ENCODE data around the gene B4GALNT1.

The B4GALNT1 gene

GRCh38 chr12:57609781-57610553 is 23.0 kb downstream of the B4GALNT1 start:
- DNase-seq (ENCODE audit: extremely low read depth in 1 of 2, low read depth in 1 of 2) = no peak

DNA sequence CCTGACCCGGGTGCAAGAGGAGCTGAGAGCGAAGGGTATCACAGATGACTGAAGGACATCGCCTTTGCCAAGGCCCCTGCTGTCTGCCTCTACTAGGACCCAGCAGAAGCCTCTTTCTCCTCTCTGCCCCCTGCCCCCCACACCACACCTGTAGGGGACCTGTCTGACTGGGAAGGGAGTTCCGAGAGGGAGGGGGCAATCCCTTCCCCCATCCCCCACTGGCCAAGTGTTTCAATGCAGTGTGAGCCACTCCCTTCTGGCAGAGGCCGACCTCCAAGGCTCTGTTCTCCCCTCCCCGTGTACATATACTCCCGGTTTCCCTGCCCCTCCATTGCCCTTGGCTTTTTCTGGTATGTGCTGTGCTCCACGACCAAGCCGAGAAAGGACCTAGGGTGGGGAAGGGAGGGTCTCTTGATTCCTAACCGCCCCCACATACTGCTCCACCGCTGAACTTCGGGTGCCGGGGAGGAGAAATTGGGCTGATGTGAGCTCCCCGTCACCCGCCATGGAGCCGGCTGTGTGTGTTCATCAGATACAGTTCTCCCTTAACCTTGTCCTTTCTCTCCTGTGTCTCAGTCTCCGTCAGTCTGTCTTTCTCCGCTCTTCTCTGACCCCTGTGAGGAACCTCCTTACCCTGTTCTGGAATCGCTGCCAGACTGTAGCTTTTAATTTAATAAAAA is 23.8 kb downstream of the B4GALNT1 start:
- no peak for DNase-seq (ENCODE audit: extremely low read depth in 1 of 2, low read depth in 1 of 2)

GRCh38 chr12:57607958-57608663 is 24.9 kb downstream of the B4GALNT1 start:
- no peak for DNase-seq (ENCODE audit: extremely low read depth in 1 of 2, low read depth in 1 of 2)

- no peak for DNase-seq (ENCODE audit: extremely low read depth in 1 of 2, low read depth in 1 of 2)
These were observed 26.2 kb downstream of the B4GALNT1 start for GRCh38 chr12:57606821-57607220.

DNA sequence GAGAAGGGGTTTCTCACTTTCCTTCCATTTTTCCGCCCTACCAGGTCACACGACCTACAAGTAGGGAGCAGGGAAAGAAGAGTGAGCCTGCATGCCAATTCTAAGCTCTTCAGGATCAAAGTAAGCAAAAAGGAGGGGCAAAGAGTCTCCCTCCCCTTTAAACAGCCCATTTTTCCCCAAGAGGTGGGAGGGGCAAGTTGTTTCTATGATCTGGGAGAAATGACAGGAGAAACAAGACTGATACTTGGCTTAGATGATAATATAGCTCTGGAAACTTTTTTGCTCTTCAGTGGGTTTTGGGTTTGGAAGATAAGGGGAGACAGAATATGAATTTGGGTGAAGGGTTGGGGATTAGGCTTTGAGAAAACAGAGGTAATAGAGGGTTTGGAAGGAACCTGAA is 26.6 kb downstream of the B4GALNT1 start:
- no peak for DNase-seq (ENCODE audit: extremely low read depth in 1 of 2, low read depth in 1 of 2)

DNA sequence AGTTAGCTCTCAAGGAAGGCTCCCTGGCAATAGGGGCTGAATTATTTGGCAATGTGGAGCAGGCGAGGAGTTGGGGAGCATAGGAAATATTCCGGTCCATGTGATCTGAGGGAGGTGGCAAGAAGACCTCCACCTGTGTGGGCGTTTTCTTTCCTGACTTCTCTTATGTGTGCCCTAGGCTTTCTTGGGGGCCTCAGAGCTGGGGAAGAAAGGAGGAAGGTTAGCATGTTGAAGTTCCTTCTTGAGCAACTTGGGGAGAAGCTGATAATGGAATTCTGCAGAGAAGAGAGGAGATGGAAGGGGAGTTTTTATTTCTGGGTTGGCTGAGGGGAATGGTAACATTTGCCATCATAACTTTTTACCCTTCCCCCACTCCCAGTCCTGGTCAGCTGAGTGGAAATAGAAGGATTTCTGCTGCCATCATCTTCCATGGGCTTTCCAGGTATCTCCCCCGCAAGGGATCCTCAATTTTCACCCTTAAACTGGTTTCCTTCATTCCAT is 27.1 kb downstream of the B4GALNT1 start:
- no peak for DNase-seq (ENCODE audit: extremely low read depth in 1 of 2, low read depth in 1 of 2)

- DNase-seq (ENCODE audit: extremely low read depth in 1 of 2, low read depth in 1 of 2) = no peak
These were observed 27.8 kb downstream of the B4GALNT1 start for GRCh38 chr12:57604992-57605810.

DNA sequence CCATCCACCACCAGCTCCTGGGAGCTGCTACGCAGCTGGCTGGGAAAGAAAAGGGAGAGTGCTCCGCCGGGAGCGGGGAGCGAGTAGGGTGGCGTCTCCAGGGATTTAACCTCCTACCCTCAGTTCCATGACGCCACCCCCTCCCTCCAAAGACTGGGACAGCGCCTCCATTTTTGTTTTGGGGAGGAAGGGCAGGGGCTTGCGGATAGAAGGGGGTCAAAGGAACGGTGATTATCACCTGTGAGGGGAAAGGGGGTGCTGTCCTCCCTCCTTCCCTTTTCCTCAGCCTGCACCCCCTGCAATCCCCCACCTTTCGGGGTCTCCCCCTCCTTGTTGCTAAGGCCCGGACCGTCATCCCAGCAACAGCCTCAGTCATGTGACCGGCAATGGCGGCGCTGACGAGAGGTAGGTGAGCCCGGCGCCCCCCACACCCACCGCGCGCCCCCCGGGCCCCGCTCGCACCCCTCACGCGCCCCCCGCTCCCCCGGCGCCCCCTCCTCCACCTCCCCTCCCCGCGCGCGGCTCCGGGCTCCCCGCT is 28.5 kb downstream of the B4GALNT1 start, which contains the start of gene DTX3:
Gene DTX3, plus strand, starts transcription at position 371 of the 538 bp plus-strand sequence. CDS start 1,694 bp downstream, outside the sequence.
- no peak for DNase-seq (ENCODE audit: extremely low read depth in 1 of 2, low read depth in 1 of 2)

DNA sequence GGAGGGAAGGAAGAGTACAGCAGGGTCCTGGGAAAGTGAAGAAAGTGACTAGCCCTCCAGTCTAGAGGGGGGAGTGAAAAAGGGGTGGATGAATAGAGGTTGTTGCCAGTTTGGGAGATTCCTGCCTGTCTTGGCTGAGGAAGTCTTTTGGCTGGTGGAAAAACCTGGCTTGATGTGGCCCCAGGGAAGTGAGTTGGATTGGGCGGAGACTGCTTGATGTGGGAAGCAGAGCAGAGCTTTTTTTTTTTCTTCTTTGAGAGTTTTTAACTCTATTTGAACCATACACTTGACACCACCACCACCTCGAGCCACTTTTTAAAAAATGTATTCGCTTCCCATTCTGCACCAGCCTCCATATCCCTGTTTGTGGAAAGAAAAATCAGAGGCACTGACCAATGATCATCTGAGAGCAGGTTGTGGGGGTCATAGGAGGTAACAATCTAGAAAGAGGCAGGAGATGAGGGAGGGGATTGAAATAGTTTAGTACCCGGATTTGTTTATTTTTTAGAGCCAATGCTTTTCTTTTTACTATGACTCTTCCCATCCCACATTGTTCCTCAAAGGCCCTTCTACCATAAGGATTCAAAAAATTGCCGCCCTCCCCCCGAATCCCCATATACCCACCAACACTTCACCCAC is 29.1 kb downstream of the B4GALNT1 start:
- no peak for DNase-seq (ENCODE audit: extremely low read depth in 1 of 2, low read depth in 1 of 2)

DNA sequence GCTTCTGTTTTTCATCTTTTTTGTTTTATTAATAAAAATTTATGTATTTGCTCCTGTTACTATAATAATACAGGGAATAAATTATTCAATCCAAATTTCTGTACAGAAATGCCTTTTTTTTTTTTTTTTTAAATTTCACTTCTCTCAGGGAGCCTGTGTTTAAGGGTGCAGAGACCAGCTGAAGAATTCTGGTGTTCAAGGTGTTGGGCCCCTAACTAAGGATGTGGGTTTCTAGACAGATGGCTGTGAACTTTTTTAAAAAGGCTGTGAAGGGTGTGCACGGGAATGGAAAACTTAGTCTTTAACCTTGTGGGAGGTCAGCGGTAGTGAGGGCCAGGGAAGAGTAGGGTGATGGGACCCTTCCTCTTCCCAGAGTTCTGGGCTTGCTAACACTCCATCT is 29.7 kb downstream of the B4GALNT1 start:
- DNase-seq (ENCODE audit: extremely low read depth in 1 of 2, low read depth in 1 of 2) = no peak

DNA sequence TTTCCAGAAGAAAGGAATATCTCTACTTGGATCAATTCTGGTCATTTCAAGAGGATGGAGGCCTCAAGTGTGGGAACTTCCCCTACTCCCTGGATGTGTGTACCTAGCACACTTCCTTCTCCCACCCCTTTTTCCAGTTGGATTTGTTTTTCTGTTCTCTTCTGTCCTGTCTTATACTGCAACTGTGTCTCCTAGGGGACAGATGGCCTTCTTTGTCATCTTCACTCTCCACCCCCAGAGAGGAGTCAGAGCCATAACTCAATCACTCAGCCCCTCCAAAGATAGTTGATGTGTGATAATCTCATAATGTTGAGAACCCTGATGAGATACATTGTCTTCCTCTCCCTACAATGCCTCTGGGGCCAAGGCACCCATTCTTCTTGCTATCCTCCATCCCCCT is 30.5 kb downstream of the B4GALNT1 start:
- DNase-seq (ENCODE audit: extremely low read depth in 1 of 2, low read depth in 1 of 2) = no peak

- DNase-seq (ENCODE audit: extremely low read depth in 1 of 2, low read depth in 1 of 2) = no peak
These were observed 32.6 kb downstream of the B4GALNT1 start for GRCh38 chr12:57600395-57600794.

- DNase-seq (ENCODE audit: extremely low read depth in 1 of 2, low read depth in 1 of 2) = no peak
These were observed 39.8 kb downstream of the B4GALNT1 start for GRCh38 chr12:57593187-57593586.

DNA sequence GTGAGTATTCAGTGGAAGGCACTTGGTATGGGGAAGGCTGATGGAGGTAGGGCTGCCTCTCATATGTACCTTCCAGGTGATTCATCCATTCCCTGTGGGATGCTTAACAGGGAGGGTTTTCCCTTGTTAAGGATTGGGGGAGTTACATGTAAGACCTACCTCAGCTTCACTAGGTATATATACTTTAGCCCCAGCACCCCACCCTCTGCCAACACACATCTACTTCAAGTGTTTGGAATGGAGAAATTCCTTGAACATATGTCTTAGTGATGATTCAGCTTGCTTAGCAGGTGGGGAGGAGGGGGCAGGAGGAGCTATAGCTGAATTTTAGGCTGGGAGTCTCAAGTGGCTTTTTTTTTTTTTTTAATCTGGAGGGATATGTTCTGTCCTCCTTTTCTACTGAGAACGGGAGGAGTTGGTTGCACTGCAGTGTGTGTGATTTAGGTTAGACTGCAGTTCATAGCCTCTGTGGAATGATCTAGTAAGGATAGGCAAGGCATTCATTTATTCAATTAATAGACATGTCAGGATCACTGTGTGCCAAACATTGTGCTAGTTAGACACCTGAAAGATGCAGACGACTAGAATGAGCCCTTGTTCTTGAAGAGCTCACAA is 40.3 kb downstream of the B4GALNT1 start:
- DNase-seq (ENCODE audit: extremely low read depth in 1 of 2, low read depth in 1 of 2) = no peak

GRCh38 chr12:57591782-57592325 is 41.1 kb downstream of the B4GALNT1 start:
- DNase-seq (ENCODE audit: extremely low read depth in 1 of 2, low read depth in 1 of 2) = no peak

DNA sequence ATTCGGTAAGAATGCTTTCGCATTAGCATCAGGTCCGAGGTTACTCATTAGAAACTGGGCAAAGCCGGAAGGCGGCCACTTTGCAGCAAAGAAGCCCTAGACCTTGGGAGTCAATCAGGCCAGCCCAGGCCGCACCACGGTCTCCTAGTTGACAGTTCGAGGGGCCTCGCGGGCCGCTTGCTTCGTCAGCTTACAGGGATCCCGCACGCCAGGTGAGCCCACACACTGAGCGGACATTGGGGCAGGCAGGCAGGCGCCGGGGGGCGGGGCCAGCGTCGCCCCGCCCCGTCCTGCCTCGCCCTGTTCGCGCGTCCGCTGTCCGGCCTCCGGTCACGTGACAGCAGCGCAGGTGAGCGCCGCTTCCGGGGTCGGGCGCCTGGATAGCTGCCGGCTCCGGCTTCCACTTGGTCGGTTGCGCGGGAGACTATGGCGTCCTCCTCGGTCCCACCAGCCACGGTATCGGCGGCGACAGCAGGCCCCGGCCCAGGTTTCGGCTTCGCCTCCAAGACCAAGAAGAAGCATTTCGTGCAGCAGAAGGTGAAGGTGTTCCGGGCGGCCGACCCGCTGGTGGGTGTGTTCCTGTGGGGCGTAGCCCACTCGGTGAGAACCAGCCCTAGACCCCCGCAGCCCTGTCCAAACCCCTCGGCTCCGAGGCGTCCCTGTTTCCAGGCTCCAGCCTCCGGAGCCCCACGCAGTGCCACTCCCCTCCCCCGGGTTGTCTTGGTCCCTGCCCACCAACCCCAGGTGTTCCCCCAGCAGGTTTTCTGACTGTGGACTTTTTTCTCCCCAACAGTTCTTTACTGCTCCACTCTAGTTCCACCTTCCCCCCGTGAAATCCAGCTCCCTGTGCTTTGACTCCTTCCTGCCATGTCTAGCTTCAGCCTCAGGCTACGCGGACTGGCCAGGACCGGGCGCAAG is 41.9 kb downstream of the B4GALNT1 start, which contains the start of gene PIP4K2C:
Gene PIP4K2C, plus strand, starts transcription at position 329 of the 918 bp plus-strand sequence. Its CDS starts 98 bp downstream, at position 427.
- peak; percentile 71 to 73 for DNase-seq (ENCODE audit: extremely low read depth in 1 of 2, low read depth in 1 of 2)

DNA sequence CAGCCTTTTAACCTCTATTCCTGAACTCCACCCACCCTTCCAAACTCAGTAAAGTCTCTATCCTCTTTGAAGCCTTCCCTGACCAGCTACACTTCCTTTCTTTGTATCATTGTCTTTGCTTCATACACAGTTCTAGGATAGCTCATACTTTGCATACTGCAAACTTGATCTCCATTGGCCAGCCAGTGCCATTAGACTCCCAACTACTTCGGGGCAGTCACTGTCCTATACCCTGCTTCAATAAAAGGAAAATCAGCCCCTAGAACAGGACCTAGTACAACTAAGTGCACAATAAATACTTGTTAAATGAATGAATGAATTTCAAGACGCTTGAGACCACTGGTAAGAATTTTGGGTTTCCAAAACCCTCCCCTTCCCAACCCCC is 42.5 kb downstream of the B4GALNT1 start:
- no peak for DNase-seq (ENCODE audit: extremely low read depth in 1 of 2, low read depth in 1 of 2)
